GM12891 (cell line): ENCODE data around the gene PTPN14.

Source experiments
- POLR2A ChIP-seq: IDR thresholded peaks from 2 replicates; pipeline ENCODE4 v1.6.1; 2011; ENCODE audit warnings: low read depth, low read length, control low read depth
- POLR2AphosphoS5 ChIP-seq: IDR thresholded peaks from 2 replicates; pipeline ENCODE4 v1.6.1; 2011; ENCODE audit warnings: low read depth, low read length, control low read depth
- POU2F2 ChIP-seq: IDR thresholded peaks from 2 replicates; pipeline ENCODE4 v1.6.1; 2011; ENCODE audit warnings: low read depth, mild to moderate bottlenecking, control low read depth, low read length, moderate library complexity
- TAF1 ChIP-seq: IDR thresholded peaks from 2 replicates; pipeline ENCODE4 v1.6.1; 2011; ENCODE audit warnings: low read depth, low read length, control low read depth

DNA sequence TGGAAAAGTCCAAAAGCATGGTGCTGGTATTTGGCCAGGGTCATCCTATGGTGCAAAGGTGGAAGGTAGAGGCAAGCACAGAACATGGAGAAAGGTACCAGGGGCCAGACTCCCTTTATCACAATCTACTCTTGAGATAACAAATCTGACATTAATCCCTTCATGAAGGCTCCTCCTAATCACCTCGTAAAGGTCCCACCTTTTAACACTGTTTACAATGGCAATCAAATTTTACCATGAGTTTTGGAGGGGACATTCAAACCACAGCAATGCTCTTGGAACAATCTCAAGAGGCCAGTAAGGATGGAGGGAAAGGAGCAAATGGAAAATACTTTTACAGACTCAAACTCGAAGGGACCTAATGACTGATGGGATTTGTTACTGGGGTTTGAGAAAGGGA lies 6.1 kb downstream of the PTPN14 start:
- TF ChIP-seq POLR2A (no peak), POU2F2 (no peak), POLR2AphosphoS5 (no peak), TAF1 (no peak)
